ENCODE data around the gene NT5C.

DNA sequence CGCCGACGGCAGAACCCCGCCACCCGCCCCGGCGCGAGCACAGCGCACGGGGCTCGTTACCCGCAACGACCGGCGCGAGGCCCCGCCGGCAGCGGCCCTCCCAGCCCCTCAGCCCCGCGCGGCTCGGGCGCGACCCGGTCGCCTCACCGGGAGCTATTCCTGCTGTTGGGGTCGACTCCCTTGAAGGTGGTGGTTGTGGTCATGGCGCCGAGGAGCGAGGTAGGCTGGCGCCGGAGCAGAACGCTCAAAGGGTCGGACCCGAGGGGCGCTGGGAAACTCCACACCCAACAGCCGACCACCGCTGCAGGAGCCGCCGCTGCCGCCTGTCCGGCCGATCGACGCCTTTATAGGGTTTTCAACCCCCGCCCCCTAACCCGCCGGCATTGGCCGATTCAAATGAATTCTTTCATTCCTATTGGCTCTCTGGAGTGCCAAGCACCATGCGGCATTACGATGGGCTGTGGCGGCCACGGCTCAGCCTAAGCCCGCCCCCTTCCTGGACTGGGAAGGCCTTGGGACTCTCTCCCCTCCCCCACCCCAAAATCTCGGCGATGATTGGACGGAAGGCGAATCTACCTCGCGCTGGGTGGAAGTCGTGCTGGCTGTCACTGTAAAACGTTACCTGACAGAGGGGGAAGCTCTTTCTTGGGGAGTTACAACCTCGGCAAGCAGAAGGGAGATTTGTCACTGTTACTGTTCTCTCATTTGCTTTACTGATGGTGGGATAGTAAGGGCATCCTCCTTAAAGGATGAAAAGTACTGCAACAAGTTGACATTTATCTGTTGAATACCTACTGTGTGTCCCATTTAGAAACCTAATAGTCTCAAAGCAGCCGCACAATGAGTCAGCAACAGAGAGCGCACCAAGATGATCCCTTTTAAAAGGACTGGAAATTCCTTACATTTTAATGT is 22.9 kb upstream of the NT5C start, which contains the start of gene JPT1:
- TF ChIP-seq GATA2 (IDR thresholded peaks at IDR 0.05; ENCODE audit: low read depth, low read length) = no peak
- TF ChIP-seq GATA3 (IDR thresholded peaks at IDR 0.05; ENCODE audit: low read depth, low read length) = no peak

Measured in SH-SY5Y (cell line).